GM21526 (cell line): ENCODE data around the gene PRKCH.
"Not testable (repeated sequence)": the region's sequence is repeated elsewhere in the genome, so short reads cannot be mapped to it uniquely, and the experiment has no call there.

Source experiments
- ATAC-seq: cut with Tn5 transposase; IDR thresholded peaks from one replicate; pipeline ENCODE4 v1.9.1; 2021; ENCODE audit warnings: moderate library complexity; ENCODE audit not compliant: unreplicated experiment, low FRiP score

PRKCH gene

DNA sequence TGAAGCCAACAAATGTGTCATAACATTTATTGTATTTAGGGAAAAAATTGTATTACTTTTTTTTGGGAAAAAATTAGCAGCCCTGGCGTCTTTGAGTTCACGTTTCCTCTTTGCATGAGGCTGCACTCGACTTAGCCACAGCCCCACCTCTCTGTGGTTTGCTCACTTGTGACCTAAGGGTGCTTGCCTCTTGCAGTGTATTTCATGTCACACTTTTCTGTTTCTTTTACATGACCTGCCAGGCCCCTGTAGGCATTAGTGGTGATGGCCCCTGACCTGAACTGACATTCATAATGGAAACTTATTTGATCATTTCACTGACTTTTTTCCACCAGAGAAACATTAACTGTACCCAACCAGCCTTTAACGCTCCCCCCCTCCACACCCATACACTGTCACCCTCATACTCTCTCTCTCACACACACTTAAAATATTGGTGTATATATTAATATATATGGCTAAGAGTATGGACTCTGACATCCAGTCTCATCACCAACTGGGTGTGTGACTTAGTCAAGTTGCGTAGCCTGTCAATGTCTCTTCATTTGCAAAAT is 122.9 kb downstream of the PRKCH start:
- peak; percentile 93 for ATAC-seq

DNA sequence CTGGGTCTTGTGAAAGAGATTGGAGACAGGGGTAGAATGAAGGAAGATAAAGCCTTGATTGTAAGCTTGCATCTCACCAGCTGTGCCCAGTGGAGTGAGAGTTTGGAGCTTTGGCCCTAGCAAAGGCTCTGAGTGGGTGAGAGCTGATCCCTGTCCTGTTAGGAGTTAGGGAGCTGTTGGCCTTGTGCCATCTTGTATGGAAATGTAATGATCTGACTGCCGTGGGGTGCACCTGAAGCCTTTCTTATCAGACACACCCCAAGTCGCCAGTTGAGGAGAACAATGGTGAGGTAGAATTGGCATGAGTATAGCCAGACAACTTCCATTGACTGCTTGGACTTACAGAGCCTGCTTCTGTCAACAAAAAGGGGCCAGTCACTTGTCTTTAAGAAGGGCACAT is 130.1 kb downstream of the PRKCH start:
- no peak for ATAC-seq

GRCh38 chr14:61451891-61452400 is 130.6 kb downstream of the PRKCH start:
- no peak for ATAC-seq

DNA sequence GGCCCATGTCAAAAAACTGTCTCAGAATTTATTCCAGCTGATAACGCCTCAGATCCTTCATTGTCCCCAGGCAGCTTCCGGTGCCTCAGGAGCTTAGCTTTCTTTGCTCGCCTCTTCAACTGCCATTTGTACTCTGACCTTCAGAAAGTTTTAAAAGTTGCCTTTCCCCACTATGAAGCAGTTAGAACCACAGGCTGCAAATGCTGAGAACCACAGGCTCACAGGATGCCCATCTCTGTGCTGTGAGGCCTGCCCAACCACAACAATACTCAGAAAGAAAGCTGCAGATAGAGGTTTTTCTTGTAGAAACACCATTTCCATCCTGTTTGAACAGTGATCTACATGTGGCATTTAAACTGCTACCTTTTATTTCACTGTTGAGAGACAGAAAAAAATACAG is 131.1 kb downstream of the PRKCH start:
- ATAC-seq: no peak

- ATAC-seq: no peak
Measured at GRCh38 chr14:61453103-61453767, 131.9 kb downstream of the PRKCH start.

GRCh38 chr14:61454545-61454944 is 133.2 kb downstream of the PRKCH start:
- ATAC-seq: no peak

GRCh38 chr14:61455351-61455750 is 134.0 kb downstream of the PRKCH start:
- ATAC-seq: no peak

GRCh38 chr14:61456720-61457119 is 135.3 kb downstream of the PRKCH start:
- peak; percentile 76 for ATAC-seq

- no peak for ATAC-seq
Measured at GRCh38 chr14:61458766-61459165, 137.4 kb downstream of the PRKCH start.

DNA sequence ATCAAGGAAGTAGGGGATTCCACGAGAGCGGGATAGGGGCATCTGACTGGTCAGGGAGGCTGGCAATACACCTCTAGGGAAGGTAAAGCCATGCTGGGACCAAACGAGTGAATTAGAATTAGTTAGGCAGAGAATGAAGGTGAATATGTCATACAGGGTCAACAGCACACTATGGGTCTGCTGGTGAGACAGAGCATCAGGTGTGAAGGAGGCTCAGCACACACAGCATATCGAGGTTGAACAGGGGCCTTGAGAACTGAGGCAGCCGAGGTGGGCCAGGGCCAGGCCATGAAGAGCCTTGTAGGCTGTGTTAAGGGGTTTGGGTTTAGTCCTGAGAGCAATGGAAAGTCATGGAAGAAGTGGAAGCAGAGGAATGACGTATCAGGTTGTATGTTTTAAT is 137.8 kb downstream of the PRKCH start:
- no peak for ATAC-seq

DNA sequence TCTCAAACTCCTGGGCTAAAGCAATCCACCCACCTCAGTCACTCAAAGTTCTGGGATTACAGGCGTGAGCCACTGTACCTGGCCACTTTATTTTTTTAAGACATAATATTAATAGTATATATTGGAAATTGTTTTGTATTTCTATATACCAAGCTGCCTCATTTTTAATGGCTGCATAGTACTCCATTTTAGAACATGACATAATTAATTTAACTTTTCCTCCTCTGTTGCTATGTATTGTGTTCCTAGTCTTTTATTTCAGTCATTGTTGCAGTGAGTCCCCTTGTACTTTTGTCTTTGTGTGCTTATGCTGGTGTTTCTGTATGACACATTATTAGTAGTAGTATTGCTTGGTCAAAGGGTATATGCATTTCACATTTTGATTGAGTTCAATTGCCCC is 138.7 kb downstream of the PRKCH start:
- ATAC-seq: no peak

GRCh38 chr14:61460718-61461611 is 139.6 kb downstream of the PRKCH start:
- no peak for ATAC-seq

DNA sequence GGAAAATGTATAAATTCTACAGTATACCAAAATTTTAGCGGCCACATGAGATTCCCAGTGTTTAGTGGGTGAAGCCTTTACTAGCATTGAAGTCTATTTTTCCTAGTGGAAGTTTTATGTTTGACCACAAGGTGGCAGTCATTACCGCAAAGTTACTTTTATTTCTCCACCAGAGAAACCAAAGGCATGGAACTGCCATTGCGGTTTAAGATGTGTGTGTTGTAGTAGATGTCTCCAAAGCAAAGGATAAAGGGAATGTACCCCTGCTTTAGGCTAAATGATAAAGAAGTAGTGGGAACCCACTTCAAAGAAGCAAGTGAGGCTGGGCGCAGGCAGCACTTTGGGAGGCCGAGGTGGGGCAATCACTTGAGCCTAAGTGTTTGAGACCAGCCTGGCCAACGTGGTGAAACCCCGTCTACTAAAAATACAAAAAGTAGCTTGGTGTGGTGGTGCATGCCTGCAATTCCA is 140.5 kb downstream of the PRKCH start:
- no peak for ATAC-seq

GRCh38 chr14:61462566-61463193 is 141.3 kb downstream of the PRKCH start:
- no peak for ATAC-seq

DNA sequence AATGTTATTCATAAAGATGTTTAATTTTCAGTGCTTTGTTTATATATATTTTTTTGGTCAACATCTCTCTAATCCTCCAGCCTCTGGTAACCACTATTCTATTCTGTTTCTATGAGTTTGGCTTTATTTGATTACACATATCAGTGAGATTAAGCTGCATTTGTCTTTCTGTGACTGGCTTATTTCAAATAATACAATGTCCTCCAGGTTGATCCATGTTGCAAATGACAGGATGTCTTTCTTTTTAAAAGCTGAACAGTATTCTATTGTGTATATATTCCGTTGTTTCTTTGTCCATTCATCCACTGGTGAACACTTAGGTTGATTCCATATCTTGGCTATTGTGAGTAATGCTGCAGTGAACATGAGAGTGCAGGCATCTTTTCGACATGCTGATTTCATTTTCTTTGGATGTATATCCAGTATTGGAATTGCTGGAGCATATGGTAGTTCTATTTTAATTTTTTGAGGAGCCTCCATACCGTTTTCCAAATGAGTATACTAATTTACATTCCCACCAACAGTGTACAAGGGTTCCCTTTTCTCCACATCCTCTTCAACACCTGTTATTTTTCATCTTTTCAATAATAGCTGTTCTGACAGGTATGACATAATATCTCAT is 142.4 kb downstream of the PRKCH start:
- no peak for ATAC-seq

DNA sequence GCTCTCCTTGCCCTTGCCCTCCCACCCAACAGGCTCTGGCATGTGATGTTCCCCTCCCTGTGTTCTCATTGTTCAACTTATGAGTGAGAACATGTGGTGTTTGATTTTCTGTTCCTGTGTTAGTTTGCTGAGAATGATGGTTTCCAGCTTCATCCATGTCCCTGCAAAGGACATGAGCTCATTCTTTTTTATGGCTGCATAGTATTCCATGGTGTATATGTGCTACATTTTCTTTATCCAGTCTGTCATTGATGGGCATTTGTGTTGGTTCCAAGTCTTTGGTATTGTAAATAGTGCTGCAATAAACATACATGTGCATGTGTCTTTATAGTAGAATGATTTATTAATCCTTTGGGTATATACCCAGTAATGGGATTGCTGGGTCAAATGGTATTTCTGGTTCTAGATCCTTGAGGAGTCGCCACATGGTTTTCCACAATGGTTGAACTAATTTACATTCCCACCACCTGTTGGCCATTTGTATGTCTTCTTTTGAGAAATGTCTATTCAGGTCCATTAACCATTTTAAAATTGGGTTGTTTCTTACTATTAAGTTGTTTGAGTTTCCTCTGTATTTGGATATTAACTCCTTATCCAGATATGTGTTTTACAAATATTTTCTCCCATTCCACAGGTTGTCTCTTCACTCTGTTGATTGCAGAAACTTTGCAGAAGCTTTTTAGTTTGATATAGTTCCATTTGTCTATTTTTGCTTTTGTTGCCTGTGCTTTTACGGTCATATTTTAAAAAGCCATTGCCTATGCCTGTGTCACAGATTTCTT is 143.4 kb downstream of the PRKCH start:
- ATAC-seq: not testable (repeated sequence)

- no peak for ATAC-seq
Measured at GRCh38 chr14:61466249-61466904, 145.0 kb downstream of the PRKCH start.

DNA sequence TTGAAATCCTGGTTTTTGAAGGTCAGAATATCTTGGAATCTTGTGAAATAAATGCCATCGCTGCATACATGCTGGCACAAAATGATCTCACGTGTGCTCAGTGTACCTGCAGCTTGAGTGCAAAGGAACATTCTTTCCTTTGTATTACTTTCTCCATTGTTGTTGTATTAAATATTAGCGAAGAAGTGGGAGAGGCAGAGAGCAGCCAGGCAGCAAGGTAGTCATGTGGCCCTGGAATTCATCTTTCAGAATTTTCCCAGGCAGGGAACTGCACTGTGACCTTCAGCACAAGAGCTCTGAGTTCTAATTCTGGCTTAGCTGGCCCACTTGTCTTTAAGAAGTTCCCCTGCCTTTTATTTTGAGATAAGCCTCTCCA is 145.5 kb downstream of the PRKCH start:
- no peak for ATAC-seq

- no peak for ATAC-seq
Measured at GRCh38 chr14:61467296-61467695, 145.9 kb downstream of the PRKCH start.
